ENCODE results near the gene MON1B. TPM values are rescaled to one million over a fixed set of nuclear protein-coding genes. Genes with fewer than 3 reads are reported as not detected.

MON1B gene
- total and polyA plus RNA-seq, 2 of the 4 experiments (the other 2 are of a cell fraction): 5.2 to 19.2 TPM

- H3K4me3 ChIP-seq (ENCODE audit: insufficient read depth, low read depth, low read length): no peak overlapping the region
- no peaks in the 10 kb centered on the region for H4K20me1 ChIP-seq (ENCODE audit: insufficient read depth, low read length)
- H2BK120ac ChIP-seq (ENCODE audit: low read depth, low read length): no peak overlapping the region
- no peak overlapping the region for H3K4ac ChIP-seq (ENCODE audit: low read depth, low read length)
- peaks cover 4% of the 10 kb centered on the region; the same call in 1 of the 2 replicates for H3K9me1 ChIP-seq (ENCODE audit: insufficient read depth, low read length)
- H2AFZ ChIP-seq (replicated peaks; ENCODE audit: low read length, poor library complexity): no peak overlapping the region
- H2BK20ac ChIP-seq (ENCODE audit: low read depth, low read length): no peak overlapping the region
- H3K36me3 ChIP-seq (ENCODE audit: control insufficient read depth, insufficient read depth, low read length): no peaks in the 10 kb centered on the region
- no peak for ATAC-seq (ENCODE audit: low read depth)
- no peaks in the 10 kb centered on the region for H3K9me3 ChIP-seq (ENCODE audit: control insufficient read depth, insufficient read depth, low read length)
- no peak overlapping the region for H2BK15ac ChIP-seq (ENCODE audit: low read depth, low read length)
- H3K18ac ChIP-seq (ENCODE audit: low read depth, low read length): no peak overlapping the region
- no peak overlapping the region for H4K91ac ChIP-seq (ENCODE audit: insufficient read depth, low read depth, low read length)
- H2BK5ac ChIP-seq (ENCODE audit: low read depth, low read length, poor library complexity, severe bottlenecking): no peak overlapping the region
- no peaks in the 10 kb centered on the region for H3K4me1 ChIP-seq (ENCODE audit: control insufficient read depth, insufficient read depth, low read length)
- H3K79me1 ChIP-seq (ENCODE audit: low read depth in 1 of 2, low read length in 2 of 2): no peaks in the 10 kb centered on the region
- no peak overlapping the region for H2AK5ac ChIP-seq (ENCODE audit: low read depth, low read length)
- H3K14ac ChIP-seq (replicated peaks; ENCODE audit: low read depth, low read length): no peak overlapping the region
- BruUV-seq (replicated peaks): no TSS peak
- in situ Hi-C loops (cut with MboI; ENCODE audit: low sequenced_read_pairs): no loop called here
- H3K4me2 ChIP-seq (ENCODE audit: low read depth, low read length): no peak overlapping the region
- ChIA-PET CTCF (no interaction called here), POLR2A (ENCODE audit: unreplicated experiment) (no interaction called here)
- no peak overlapping the region for H3K23ac ChIP-seq (ENCODE audit: low read depth, low read length)
- TF ChIP-seq FOS (IDR thresholded peaks at IDR 0.05; ENCODE audit: low read depth, low read length) (no peak), MXI1 (IDR thresholded peaks at IDR 0.05; ENCODE audit: borderline replicate concordance, low read depth, low read length) (no peak), NFE2L2 (IDR thresholded peaks at IDR 0.05; ENCODE audit: low read depth, low read length) (no peak), SMC3 (IDR thresholded peaks at IDR 0.05; ENCODE audit: low read depth, low read length) (no peak), CEBPB (IDR thresholded peaks at IDR 0.05; ENCODE audit: low read depth, low read length) (no peak), USF2 (IDR thresholded peaks at IDR 0.05; ENCODE audit: low read depth, low read length) (no peak)
- H3K27ac ChIP-seq (ENCODE audit: insufficient read depth, low read length): no peak overlapping the region
- DNase-seq: no peak
- no peak overlapping the region for H4K5ac ChIP-seq (ENCODE audit: low read depth, low read length)
- H3K27me3 ChIP-seq (ENCODE audit: control insufficient read depth, insufficient read depth, low read length): peaks cover 6% of the 10 kb centered on the region; the same call in 1 of the 2 replicates
- no peak overlapping the region for H3K56ac ChIP-seq (ENCODE audit: extremely low read depth, insufficient read depth, low read length)
- no peak overlapping the region for H3K9ac ChIP-seq (ENCODE audit: low read depth, low read length)
- no peak overlapping the region for H2AK9ac ChIP-seq (replicated peaks; ENCODE audit: low read depth, low read length, poor library complexity)
- WGBS, 2 experiments (ENCODE audit: extremely low coverage in 2 of 2, insufficient read length in 1 of 2): 100% methylated on average over 1 of the region's 5 CpGs; no CpG with 5 or more reads in 1 of the 2 experiments
- no peak overlapping the region for H4K8ac ChIP-seq (ENCODE audit: low read depth in 2 of 2, low read length in 2 of 2)
- dilution Hi-C loops (cut with HindIII; ENCODE audit: low sequenced_read_pairs, unreplicated experiment): no loop called here
- intact Hi-C loops (cut with micrococcal nuclease): no loop called here
Measured at GRCh38 chr16:77207030-77207429, 16.0 kb downstream of the MON1B start.
